ENCODE results near the gene PPARGC1A.

Gene PPARGC1A

DNA sequence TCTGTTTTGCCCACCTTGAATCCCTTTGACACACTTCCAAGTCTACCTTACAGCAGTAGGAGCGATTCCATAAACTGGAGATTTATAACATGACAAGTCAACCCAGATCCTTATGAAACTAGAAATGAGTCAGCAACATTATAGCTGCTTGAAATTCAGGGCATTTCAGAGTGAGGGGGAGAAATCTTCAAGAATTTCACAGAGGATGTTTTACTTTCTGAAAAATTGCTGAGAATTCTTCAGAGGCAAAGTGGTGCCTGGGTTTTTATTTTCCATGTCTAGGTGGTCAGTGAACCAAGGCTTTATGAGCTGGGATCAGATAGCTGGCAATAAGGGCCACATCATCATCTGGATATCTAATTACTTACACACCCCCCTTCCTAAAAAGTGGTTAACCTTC is 119.8 kb downstream of the PPARGC1A start:
- DNase-seq (ENCODE audit: low spot score): no peak

DNA sequence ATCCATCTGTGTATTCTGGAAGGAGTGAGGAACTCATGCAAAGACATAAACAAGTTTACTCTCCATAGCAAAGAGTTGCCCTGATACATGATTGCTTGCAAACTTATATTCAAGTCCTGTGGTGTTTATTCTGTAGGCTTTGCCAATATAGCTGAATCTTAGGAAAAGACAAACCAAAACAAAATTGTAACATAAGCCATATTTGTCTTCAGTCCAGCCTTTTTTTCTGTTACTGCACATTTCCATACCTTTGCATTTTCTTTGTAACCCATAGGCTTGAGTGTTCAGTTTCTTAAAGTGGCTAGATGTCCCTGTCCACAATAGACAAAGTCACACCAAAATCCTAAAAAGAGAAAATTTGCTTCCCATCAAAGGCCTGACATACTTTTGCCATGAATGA is 120.4 kb downstream of the PPARGC1A start:
- DNase-seq (ENCODE audit: low spot score): no peak

DNA sequence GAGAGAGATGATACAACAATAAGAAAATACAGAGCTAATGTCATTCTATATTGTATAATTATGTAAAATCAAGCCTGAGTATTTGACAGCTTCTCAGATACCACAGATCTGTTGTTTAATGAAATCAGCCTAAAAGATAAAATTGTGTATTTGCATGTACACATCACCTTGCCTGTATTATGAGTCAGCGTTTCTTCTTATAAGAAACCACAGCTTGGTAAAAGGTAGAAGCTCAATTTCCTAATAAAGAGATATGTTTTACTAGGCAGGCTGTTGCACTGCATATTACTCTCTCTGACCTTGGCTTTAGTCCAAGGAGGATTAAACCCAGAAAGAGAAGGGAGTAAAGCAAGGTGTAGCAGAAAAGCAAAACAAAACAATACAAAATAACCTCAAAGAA is 121.3 kb downstream of the PPARGC1A start:
- no peak for DNase-seq (ENCODE audit: low spot score)

DNA sequence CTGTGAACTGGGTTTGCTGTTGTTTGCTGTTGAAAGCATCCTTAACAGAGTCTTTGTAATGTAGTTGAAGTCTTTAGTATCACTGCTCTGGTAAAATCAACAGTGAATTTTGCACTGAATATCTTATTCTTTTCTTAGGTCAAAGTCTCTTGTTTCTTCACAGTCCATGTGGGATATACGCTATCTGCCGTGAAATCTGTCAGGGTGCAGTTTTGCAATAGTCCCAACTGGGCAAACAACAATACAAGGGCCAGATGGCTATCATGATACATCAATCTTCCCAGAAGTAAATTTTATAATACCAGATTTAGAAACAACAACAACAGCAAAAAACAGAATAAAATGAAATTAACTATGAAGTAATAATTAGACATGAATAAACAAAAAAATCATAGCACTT is 123.5 kb downstream of the PPARGC1A start:
- DNase-seq (ENCODE audit: low spot score): no peak

DNA sequence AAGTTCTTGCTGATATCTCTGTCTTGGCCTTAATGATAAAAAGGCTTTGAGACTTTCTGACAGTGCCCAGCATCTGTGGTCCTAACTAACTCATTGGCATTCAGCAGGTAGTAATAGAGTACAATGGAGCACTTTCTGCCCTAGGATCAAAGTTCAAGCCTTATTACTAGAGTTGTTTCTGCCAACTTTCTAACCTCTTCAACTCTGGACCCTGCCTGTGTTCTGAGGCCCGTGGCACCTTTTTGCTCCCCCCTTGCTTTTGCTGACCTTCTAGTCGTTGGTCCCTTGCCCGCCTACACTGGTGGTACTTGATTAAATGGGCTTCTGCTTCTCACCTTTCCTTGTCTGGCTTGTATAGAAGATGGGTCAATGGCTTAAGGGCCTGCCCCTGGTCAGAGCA is 126.3 kb downstream of the PPARGC1A start:
- DNase-seq (ENCODE audit: low spot score): no peak

DNA sequence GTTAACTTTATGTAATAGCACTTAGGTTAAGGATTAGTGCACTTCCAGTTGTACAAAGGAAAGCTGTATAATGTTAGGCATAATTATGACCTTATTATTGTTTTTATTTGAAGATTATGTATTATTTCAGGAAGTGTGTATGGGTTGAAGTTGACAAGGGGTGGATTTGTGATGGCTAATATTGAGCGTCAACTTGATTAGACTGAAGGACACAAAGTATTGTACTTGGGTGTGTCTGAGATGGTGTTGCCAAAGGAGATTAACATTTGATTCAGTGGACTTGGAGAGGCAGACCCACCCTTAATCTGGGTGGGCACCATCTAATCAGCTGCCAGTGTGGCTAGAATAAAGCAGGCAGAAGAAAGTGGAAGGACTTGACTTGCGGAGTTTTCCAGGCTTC is 127.3 kb downstream of the PPARGC1A start:
- no peak for DNase-seq (ENCODE audit: low spot score)

DNA sequence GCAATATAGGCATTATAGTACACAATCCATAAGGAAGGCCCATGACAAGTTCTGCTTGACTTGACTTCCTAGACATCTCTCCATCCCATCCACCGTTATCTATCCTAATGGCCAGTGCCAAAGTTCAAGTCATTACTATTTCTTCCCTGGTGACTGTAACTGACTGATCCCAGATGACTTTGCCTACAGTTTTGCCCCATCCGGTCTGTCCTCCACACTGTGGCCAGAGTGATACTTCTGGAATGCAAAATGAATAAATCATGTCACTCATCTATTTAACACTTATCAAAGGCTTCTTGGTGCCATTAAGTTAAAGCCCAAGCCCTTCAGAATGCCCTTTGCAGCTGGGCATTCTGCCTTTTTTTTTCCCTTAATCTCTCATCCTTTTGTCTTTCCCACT is 130.8 kb downstream of the PPARGC1A start:
- no peak for DNase-seq (ENCODE audit: low spot score)

DNA sequence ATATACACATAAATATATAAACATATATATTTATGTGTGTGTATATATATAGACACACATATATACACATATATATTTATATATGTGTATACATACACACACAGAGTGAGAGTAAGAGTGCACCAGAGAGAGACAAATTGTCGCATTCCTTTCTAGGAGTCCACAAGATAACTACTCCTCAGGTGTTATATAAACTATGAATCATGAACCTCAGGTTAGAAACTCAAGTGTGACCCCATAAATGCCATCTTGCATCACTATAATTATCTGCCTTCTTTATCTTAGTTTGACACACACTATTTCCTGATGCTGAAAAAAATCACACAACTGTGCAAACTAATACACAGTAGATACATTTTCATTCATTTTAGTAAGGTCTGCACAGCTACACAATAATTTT is 135.2 kb downstream of the PPARGC1A start:
- no peak for DNase-seq (ENCODE audit: low spot score)

DNA sequence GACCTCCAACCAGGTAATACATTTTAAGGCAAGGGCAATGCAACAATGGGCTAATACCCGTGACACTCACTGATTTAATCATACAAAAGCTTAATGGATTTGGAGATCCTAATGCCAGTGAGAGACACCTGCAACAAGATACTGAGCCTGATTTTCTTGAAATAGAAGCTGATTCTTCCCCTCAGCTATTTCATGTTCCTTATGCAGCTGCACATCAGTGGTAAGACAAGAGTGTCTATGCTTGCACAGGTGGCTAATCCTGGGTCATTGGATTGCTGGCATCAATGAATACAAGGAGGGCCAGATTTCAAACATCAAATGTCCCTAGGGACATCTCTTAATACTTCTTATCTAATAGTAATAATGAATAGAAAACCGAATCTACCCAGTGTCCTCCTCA is 139.7 kb downstream of the PPARGC1A start:
- no peak for DNase-seq (ENCODE audit: low spot score)

DNA sequence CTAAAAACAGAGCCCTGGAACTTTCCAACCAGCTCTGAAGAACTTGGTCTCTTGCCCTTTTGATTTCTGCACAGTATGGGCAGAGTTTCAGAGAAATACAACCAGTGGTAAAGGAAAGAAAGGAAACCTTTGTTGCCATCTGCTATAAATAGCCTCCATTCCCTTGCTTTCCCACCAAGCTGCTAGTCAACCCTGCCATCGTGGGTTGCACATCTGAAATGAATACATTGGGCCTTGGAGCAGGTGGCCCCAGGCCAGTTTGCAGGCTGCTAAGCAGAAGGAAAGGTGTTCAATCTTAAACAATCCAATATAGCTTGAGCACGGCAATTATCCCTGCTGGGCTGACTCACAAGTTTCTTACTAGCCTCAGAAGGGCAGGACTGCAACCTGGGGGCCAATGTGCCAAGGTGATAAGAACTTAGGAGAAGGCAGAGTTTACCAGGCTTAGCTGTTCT is 142.5 kb downstream of the PPARGC1A start:
- DNase-seq (ENCODE audit: low spot score): no peak

DNA sequence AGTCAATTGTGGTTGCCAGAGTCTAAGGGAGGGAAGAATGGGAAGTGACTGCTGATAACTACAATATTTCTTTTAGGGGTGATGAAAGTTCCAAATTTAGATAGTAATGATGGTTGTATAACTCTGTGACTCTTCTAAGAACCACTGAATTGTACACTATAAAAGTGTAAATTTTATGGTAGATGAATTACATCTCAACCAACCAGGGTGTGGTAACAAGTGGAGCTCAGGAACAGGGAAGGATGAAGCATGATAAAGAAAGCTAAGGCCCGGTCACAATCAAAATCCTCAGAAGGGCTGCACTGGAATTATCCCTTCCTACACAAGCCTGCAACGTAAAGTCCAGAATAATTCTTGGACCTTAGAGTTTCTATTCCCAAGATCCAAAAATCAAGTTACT is 143.2 kb downstream of the PPARGC1A start:
- no peak for DNase-seq (ENCODE audit: low spot score)

DNA sequence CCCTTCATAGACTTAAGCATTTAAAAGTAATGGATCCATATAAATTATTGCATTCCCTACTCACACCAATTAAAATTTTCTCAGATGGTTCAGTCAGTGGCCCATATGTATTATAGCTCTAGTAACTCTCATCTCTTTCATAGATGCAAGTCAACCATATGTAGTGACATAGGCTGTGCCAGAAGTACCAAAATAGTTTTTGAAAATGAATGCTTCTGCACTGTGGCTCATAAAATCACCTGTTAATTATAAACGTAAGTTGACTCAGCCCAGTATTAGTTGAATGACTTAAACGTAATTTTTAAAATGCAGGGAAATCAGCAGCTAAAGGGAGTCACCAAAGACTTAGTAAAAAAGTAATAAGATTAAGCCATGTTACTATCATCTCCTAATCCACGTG is 143.8 kb downstream of the PPARGC1A start:
- no peak for DNase-seq (ENCODE audit: low spot score)

DNA sequence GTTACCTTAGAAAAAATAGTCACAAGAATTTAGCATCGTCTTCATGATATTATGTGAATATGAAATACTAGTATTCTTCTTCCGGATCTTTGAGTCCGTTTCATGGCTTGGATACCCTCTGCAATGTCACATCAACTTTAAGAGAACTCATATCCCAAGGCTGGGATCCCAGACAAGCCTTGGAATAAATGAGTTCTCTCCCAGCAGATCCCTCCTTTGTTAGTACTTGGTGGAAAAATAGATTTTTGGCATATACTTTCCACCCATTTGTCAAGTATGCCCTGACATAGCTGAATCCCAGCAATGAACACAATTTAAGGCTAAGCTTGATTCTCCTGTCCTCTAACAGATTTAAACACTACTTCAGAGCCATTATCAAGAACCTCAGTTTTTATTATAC is 144.5 kb downstream of the PPARGC1A start:
- no peak for DNase-seq (ENCODE audit: low spot score)
